Measurements from ENCODE around the gene SH3BP4.

DNA sequence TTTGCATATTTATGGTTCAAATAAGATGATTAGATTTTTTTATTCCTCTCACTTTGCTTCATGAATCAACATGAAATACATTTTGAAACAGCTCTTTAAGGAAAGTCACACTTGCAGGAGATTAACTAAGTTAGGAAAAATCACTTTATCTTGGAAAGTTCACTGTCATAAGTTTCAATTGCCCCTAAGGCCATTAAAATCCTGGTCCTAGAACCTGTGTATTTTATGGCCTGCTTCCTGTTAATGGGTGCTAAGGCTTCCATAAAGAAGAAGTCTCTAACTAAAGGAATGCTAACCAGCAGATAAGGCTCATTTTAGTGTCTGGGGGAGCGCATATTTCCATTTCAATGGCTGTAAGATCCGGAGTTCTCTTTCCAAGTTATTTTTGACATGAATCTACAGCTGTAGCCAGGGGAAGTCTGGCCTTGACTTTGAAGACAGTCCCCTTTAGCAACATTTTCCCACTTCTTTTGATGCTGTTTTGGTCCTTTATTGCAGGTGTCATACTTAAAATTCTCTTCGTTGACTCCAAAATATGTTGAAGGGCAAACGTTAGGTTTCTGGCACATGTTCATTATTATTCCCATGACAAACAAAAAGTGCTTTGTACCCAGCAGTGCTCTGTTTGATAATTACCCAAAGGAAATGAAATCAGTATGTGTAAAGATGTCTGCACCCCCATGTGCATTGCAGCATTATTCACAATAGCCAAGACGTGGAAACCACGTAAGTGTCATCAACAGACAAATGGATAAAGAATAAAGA is 34.4 kb upstream of the SH3BP4 start:
- TF ChIP-seq, protein P1, sequence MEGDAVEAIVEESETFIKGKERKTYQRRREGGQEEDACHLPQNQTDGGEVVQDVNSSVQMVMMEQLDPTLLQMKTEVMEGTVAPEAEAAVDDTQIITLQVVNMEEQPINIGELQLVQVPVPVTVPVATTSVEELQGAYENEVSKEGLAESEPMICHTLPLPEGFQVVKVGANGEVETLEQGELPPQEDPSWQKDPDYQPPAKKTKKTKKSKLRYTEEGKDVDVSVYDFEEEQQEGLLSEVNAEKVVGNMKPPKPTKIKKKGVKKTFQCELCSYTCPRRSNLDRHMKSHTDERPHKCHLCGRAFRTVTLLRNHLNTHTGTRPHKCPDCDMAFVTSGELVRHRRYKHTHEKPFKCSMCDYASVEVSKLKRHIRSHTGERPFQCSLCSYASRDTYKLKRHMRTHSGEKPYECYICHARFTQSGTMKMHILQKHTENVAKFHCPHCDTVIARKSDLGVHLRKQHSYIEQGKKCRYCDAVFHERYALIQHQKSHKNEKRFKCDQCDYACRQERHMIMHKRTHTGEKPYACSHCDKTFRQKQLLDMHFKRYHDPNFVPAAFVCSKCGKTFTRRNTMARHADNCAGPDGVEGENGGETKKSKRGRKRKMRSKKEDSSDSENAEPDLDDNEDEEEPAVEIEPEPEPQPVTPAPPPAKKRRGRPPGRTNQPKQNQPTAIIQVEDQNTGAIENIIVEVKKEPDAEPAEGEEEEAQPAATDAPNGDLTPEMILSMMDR (IDR thresholded peaks at IDR 0.05; ENCODE audit: low read depth, low read length, missing input control) = no peak
- TF ChIP-seq TAF1 (conservative IDR thresholded peaks at IDR 0.05) = no peak
